ENCODE measurements around the gene MYF5. TPM values are rescaled to one million over a fixed set of nuclear protein-coding genes. Genes with fewer than 3 reads are reported as not detected.

The MYF5 gene
- total and polyA plus RNA-seq, 9 of the 15 experiments (the other 6 are each of a cell fraction or from before 2014, with no cell fraction given) = not detected

- Histone ChIP-seq H3K4me2 (ENCODE audit: insufficient read depth, low read length) (no peak overlapping the region), H3K4me1 (replicated peaks in 1 of 2; ENCODE audit: control insufficient read depth in 2 of 2, insufficient read depth in 2 of 2, low read length in 2 of 2) (no peaks in the 10 kb centered on the region), H3K9me1 (ENCODE audit: control insufficient read depth, insufficient read depth, low read length) (no peaks in the 10 kb centered on the region), H3K27me3 (ENCODE audit: control insufficient read depth in 2 of 2, insufficient read depth in 2 of 2, low read length in 2 of 2) (no peaks in the 10 kb centered on the region), H2AFZ (ENCODE audit: low read depth, low read length) (no peak overlapping the region), H3K9me3 (replicated peaks; ENCODE audit: control insufficient read depth, insufficient read depth, low read depth, low read length) (no peaks in the 10 kb centered on the region), H4K20me1 (replicated peaks; ENCODE audit: control insufficient read depth, insufficient read depth, low read length) (no peaks in the 10 kb centered on the region), H3K36me3 (ENCODE audit: control insufficient read depth, insufficient read depth, low read length) (no peaks in the 10 kb centered on the region), H3K9ac (ENCODE audit: insufficient read depth in 1 of 2, low read depth in 2 of 2, low read length in 2 of 2) (no peak overlapping the region), H3K79me2 (ENCODE audit: control insufficient read depth, insufficient read depth, low read length) (no peaks in the 10 kb centered on the region), H3K27ac (ENCODE audit: extremely low read depth, low read depth, low read length) (no peak overlapping the region), H3K4me3 (no peak overlapping the region)
- CTCF ChIA-PET (ENCODE audit: low intra/inter-chr PET ratio) = no interaction called here
- DNase-seq (ENCODE audit: extremely low read depth in 1 of 4, low spot score in 3 of 4) = no peak
- no TSS peak for BruUV-seq (replicated peaks)
- FAIRE-seq = no peak
- intact Hi-C loops (cut with micrococcal nuclease) (no loop called here), in situ Hi-C loops (cut with MboI) (no loop called here)
- TF ChIP-seq, protein P1, sequence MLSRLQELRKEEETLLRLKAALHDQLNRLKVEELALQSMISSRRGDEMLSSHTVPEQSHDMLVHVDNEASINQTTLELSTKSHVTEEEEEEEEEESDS (CRISPR knock-in tag; IDR thresholded peaks at IDR 0.05) = no peak
- TF ChIP-seq HES1 (IDR thresholded peaks at IDR 0.05; ENCODE audit: low read depth) = no peak
- TF ChIP-seq CHD7 (IDR thresholded peaks at IDR 0.05; ENCODE audit: low read depth, low read length) = no peak
- no peak for TF ChIP-seq POLR3G (IDR thresholded peaks at IDR 0.05; ENCODE audit: extremely low read depth, insufficient read length, insufficient replicate concordance)
- ATAC-seq = no peak
- POLR2A ChIA-PET = no interaction called here
Measured at GRCh38 chr12:80752464-80752863, 35.8 kb downstream of the MYF5 start.

Measured in K562 (cell line).